HL-60 (cell line): ENCODE data around the gene A3GALT2.

Experiments used
- DNase-seq, 2 experiments: peaks; one replicate each; pipeline ENCODE4 v3.0.0-alpha.2; 2010 to 2020; ENCODE audit warnings: low read depth in 1 of 2, low spot score in 1 of 2
- H3K27ac ChIP-seq: fragments of 250-450 bp; sonication (Bioruptor Pico); replicated peaks from 2 replicates; pipeline ENCODE4 v1.5.1; 2020; ENCODE audit warnings: mild to moderate bottlenecking, moderate library complexity
- H3K27me3 ChIP-seq: fragments of 250-450 bp; sonication (Bioruptor Pico); 2 replicates; pipeline ENCODE4 v1.5.1; 2021; ENCODE audit warnings: mild to moderate bottlenecking, moderate library complexity; ENCODE audit not compliant: insufficient read depth, poor library complexity, severe bottlenecking
- H3K4me3 ChIP-seq: replicated peaks from 2 replicates; pipeline ENCODE4 v1.5.1; 2011; ENCODE audit warnings: mild to moderate bottlenecking, control low read depth, low read length; ENCODE audit not compliant: insufficient read depth
- CTCF ChIP-seq: IDR thresholded peaks from one replicate; pipeline ENCODE4 v1.5.1; 2011; ENCODE audit warnings: low read length, control low read depth, inconsistent platforms; ENCODE audit not compliant: insufficient read depth
- GABPA ChIP-seq: IDR thresholded peaks from 2 replicates; pipeline ENCODE4 v1.6.1; 2012; ENCODE audit warnings: low read depth
- POLR2AphosphoS5 ChIP-seq: IDR thresholded peaks from 2 replicates; pipeline ENCODE4 v1.6.1; 2012; ENCODE audit warnings: low read depth
- REST ChIP-seq: IDR thresholded peaks from 2 replicates; pipeline ENCODE4 v1.6.1; 2012; ENCODE audit warnings: low read depth; ENCODE audit not compliant: insufficient replicate concordance
- SPI1 ChIP-seq: IDR thresholded peaks from 2 replicates; pipeline ENCODE4 v1.6.1; 2012; ENCODE audit warnings: low read depth, mild to moderate bottlenecking, borderline replicate concordance

A3GALT2 gene

GRCh38 chr1:33280091-33280661, 40.7 kb downstream of the A3GALT2 start:
- H3K27me3 ChIP-seq, result no peaks in the 10 kb centered on the region
- no peak for DNase-seq
- TF ChIP-seq POLR2AphosphoS5 (no peak), SPI1 (no peak), REST (no peak), GABPA (no peak), CTCF (no peak)
- H3K4me3 ChIP-seq, result no peak overlapping the region
- H3K27ac ChIP-seq, result no peak overlapping the region

- no peak overlapping the region for H3K27ac ChIP-seq
These were observed 43.3 kb downstream of the A3GALT2 start for GRCh38 chr1:33277488-33278084.

More at GRCh38 chr1:33277488-33278084, 43.3 kb downstream of the A3GALT2 start:
- no peak overlapping the region for H3K4me3 ChIP-seq
- no peaks in the 10 kb centered on the region for H3K27me3 ChIP-seq
- DNase-seq, result no peak
- TF ChIP-seq POLR2AphosphoS5 (no peak), GABPA (no peak), REST (no peak), CTCF (no peak), SPI1 (no peak)
